NCI-H128 (cell line): ENCODE data around the gene VRTN.
"Not testable (repeated sequence)": the region's sequence is repeated elsewhere in the genome, so short reads cannot be mapped to it uniquely, and the experiment has no call there.

Source experiments
- DNase-seq: peaks from one replicate; lab custom pipeline; 2025; ENCODE audit not compliant: unreplicated experiment; lab: John Stamatoyannopoulos, UW

Gene VRTN, protein sequence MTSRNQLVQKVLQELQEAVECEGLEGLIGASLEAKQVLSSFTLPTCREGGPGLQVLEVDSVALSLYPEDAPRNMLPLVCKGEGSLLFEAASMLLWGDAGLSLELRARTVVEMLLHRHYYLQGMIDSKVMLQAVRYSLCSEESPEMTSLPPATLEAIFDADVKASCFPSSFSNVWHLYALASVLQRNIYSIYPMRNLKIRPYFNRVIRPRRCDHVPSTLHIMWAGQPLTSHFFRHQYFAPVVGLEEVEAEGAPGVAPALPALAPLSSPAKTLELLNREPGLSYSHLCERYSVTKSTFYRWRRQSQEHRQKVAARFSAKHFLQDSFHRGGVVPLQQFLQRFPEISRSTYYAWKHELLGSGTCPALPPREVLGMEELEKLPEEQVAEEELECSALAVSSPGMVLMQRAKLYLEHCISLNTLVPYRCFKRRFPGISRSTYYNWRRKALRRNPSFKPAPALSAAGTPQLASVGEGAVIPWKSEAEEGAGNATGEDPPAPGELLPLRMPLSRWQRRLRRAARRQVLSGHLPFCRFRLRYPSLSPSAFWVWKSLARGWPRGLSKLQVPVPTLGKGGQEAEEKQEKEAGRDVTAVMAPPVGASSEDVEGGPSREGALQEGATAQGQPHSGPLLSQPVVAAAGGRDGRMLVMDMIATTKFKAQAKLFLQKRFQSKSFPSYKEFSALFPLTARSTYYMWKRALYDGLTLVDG

GRCh38 chr14:74348241-74348734, at the start of gene VRTN:
VRTN (plus strand) TSS chr14:74348471; CDS start chr14:74356784, 8,313 bp downstream.
- DNase-seq: no peak

DNA sequence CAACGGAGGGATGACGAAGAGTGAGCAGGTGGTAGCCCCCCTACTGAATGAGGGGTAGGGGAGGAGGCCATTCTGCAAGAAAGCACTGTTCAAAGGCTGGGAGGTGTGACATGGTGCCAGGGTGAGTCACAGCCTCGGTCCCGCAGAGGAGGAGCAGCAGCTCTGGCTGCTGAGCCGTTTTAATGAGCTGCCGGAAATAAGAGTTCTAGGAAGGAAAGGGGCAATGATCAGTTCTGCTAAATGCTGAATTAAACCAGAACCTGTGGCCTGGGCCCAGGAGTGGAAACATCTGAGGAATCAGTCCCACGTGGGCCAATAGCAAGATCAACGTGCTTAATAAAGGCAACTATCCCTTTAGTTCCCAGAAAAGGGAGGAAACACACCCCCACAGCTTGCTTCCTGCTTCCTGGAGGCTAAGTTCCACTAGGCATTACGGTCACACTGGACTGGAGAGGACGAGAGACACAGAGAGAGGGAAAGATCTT, 49.2 kb upstream of the VRTN start:
- DNase-seq: no peak

DNA sequence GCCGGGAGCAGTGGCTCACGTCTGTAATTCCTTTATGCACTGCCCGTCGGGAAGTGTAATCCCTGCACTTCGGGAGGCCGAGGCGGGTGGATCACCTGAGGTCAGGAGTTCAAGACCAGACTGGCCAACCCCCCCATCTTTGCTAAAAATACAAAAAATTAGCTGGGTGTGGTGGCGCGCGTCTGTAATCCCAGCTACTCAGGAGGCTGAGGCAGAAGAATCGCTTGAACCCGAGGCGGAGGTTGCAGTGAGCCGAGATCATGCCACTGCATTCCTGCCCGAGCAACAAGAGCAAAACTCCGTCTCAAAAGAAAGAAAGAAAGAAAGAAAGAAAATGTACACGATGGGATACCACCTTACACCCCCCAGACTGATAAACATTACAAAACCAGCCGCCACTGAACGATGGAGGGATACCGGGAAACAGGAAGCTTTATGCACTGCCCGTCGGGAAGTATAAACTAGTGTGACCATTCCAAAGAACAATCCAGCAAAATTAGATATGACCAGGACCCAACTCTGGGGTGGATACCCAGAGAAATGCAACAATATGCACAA, 46.6 kb upstream of the VRTN start:
- DNase-seq: no peak

DNA sequence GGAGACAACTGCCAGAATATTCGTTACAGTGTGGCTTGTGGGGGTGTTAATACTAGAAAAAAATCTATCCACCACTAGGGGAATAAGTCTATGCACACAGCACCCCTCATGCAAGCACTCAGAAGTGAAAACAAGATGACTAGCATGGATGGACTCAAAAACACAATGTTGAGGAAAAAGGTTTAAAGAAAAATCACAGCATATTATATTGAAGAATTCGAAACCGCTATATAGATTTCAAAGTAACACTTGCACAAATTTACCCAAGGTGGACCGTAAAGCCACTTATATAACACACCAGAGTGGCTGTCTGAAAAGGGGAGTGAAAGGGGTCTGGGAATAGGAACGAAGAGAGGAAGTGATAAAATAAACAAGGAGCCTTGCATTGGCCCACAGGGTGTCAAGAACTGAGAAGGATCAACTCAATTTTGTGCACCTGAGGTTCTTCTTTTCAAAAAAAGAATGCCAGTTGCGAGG, 46.1 kb upstream of the VRTN start:
- DNase-seq: no peak

DNA sequence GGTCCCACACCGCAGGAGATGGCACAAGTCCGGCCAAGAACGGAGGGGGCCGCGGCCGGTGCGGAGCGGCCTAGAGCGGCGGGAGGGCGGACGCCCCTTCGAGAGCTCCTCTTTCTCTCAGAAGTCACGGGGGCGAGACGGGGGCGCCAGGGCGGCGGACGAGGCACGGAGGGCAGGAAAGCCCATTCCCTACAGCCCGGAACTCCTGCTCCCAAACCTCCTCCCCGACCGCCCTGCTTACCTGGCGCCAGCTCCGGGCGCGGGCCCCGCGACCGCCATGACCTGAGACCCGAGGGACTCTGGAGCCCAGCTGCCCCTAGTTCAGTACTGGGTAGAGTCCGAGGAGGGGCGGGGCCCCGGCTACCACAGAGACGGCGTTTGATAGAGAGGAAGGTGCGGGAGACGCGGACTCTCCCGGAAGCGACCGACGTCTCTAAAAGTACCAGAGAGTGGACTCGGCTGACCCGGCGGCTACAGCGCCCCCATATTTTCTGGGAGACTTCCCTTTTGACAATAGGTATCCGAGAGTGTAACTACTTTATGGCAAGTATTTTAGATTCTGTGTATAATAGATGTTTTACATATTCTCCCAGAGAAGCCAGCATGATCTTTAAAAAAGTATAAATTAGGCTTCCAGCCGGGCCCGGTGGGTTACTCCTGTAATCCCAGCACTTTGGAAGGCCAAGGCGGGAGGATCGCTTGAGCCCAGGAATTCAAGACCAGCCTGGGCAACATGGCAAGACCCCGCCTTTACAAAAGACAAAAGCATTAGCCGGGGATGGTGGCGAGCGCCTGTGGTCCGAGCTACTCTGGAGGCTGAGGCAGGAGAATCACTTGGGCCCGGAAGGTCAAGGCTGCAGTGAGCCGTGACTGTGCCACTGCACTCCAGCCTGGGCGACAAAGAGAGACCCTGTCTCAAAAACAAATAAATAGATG, 45.4 kb upstream of the VRTN start, which contains the start of gene ABCD4:
Gene ABCD4, minus strand, starts transcription at position 301 of the 936 bp plus-strand sequence. Its CDS starts 22 bp downstream, at position 279.
- peak; percentile 91 for DNase-seq

DNA sequence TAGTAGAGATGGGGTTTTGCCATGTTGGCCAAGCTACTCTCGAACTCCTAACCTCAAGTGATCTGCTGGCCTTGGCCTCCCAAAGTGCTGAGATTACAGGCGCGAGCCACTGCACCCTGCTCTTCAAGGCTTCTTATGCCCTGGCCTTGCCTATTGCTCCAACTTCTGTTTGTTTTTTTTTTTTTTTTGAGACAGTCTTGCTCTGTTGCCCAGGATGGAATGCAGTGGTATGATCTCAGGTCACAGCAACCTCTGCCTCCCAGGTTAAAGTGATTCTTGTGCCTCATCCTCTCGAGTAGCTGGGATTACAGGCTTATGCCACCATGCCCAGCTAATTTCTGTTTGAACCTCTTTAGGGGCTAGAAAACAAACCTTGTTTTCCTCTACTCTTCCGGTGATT, 39.6 kb upstream of the VRTN start:
- DNase-seq: no peak

- no peak for DNase-seq
Measured at GRCh38 chr14:74309125-74310022, 38.9 kb upstream of the VRTN start.

DNA sequence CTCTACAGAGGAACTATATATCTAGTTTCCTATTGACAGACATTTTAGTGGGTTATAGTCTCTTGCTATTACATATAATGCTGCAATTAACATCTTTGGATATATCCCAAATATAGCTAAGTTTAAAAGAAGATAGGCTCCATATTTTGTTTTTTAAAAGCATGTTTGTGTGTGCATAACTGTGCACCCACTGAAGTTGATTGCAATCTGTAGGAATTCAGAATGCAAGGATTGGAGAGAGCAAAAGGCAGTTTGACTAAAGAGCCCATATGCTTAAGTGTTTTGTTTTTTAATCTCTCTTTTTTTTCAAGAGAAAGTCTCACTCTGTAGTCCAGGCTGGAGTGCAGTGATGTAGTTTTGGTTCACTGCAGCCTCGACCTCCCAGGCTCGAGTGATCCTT, 36.1 kb upstream of the VRTN start:
- no peak for DNase-seq

- no peak for DNase-seq
Measured at GRCh38 chr14:74313601-74314000, 34.7 kb upstream of the VRTN start.

DNA sequence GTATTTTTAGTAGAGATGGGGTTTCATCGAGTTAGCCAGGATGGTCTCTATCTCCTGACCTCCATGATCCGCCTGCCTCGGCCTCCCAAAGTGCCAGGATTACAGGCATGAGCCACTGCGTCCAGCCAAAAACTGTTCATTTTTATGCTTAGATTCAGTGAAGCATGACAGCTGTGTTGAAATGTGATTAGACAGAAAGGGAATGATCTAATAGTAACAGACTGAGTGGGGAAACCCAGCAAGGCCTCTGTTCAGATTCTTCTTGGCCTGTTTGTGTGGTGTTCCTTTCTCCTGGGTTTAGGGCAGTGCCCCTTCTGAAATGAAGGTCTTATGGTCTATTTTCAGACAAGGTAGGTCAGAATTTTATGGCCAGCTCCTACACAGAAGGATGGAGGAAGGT, 33.7 kb upstream of the VRTN start:
- DNase-seq: no peak

DNA sequence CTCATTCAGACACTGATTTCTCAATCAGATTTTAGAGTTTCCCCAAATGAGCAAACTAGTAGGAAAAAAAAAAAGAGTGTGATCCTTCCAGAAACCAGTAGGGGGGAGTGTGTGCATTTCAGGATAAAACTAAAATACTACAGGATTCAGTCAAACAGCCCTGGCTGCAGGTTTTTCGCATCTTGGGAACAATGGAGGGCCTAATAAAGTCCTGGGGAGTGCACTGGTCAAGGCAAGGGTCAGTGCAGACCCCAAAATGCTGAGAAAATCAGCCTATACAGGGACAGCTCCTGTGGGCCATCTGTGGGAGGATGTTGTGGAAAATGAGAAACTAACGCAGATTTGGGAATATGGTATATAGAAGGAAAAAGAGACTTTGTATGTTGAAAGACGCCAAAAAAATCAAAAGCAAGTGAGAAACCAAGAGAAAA, 23.3 kb upstream of the VRTN start:
- DNase-seq: no peak

DNA sequence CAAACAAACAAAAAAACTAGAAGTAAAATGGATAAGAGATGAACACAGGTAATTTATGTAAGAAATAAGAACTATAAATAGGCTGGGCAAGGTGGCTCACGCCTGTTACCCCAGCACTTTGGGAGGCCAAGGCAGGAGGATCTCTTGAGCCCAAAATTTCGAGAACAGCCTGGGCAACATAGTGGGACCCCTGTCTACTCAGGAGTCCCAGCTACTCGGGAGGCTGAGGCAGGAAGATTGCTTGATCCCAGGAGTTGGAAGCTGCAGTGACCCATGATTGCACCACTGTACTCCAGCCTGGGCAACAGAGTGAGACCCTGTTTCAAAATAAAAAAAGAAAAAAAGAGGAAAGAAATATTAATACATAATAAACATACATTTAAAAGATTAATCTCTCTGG, 22.8 kb upstream of the VRTN start:
- no peak for DNase-seq

GRCh38 chr14:74326369-74327152, 21.7 kb upstream of the VRTN start:
- DNase-seq: peak; percentile 10

DNA sequence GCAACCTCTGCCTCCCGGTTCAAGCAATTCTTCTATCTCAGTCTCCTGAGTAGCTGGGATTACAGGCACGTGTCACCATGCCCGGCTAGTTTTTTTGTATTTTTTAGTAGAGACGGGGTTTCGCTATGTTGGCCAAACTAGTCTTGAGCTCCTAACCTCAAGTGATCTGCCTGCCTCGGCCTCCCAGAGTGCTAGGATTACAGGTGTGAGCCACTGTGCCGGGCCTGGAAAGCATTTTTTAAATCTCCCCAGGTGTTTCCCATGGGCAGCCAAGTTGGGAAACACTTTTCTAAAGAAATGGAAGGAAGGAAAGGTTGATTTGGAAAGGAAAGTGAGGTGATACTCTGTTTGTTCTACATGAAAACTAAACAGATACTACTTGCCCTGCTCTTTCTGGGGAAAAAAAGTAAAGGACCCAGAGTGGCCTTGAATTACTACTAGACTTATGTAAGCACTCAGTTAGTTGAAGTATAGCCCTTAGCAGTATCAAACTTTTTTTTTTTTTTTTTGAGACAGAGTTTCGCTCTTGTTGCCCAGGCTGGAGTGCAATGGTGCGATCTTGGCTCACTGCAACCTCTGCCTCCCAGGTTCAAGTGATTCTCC, 18.2 kb upstream of the VRTN start:
- DNase-seq: not testable (repeated sequence)

GRCh38 chr14:74333909-74334308, 14.4 kb upstream of the VRTN start:
- no peak for DNase-seq

GRCh38 chr14:74346341-74346740, 1.9 kb upstream of the VRTN start:
- no peak for DNase-seq

- no peak for DNase-seq
Measured at GRCh38 chr14:74347097-74347794, 1.0 kb upstream of the VRTN start.

DNA sequence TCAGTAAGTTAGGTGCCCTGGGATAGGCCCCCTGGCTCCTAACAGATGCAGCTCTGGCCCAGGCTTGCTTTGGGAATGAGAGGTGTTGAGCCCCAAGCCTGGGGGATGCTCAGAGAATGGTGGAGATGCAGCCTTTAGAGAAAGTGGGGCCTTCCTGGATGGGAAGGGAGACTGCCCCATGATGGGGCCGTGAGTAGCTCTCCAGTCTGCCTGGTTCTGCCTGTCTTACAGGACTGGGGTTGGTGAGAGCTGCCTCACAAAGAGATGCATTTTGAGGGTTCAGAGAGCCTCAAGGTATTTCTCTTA, 523 bp upstream of the VRTN start:
- DNase-seq: no peak
